HepG2 (cell line): ENCODE measurements around the gene CAVIN2. TPM values are rescaled to one million over a fixed set of nuclear protein-coding genes. Genes with fewer than 3 reads are reported as not detected.

ENCODE experiments used
- ATAC-seq: fragments of 200-7000 bp; cut with Tn5 transposase; 3 replicates; pipeline ENCODE4 v1.9.1; 2020; ENCODE audit warnings: mild to moderate bottlenecking, moderate library complexity
- BruUV-seq: library from RNA; stranded (reverse); fragments of 400-500 nt; replicated peaks from 2 replicates; lab custom pipeline; 2021; lab: Mats Ljungman, UMichigan
- CTCF ChIA-PET: fragments of 300-600 bp; formaldehyde crosslinking; extraction: SDS; loops from one replicate; lab custom pipeline; 2021; ENCODE audit warnings: low total read pairs, inconsistent platforms, low intra/inter-chr PET ratio; lab: Yijun Ruan, JAX
- POLR2A ChIA-PET: fragments of 350-600 bp; sonication (Branson Sonifier 250); formaldehyde crosslinking; loops from one replicate; lab custom pipeline; 2020; ENCODE audit warnings: antibody characterized with exemption, inconsistent platforms; lab: Yijun Ruan, JAX
- DNase-seq: peaks from one replicate; pipeline ENCODE4 v3.0.0-alpha.2; 2015; ENCODE audit warnings: low spot score
- FAIRE-seq: peaks from 3 replicates; lab custom pipeline; 2011; peaks lifted over from hg19 to GRCh38; lab: Jason Lieb, UNC
- H2AFZ ChIP-seq: one replicate; pipeline ENCODE4 v1.6.1; 2011; ENCODE audit warnings: low read length, inconsistent platforms
- H3K27ac ChIP-seq: fragments of 300-600 bp; 3 replicates; pipeline ENCODE4 v1.8.0; 2011; ENCODE audit warnings: mixed run types, mild to moderate bottlenecking, mixed read lengths, low read length, inconsistent platforms; ENCODE audit not compliant: insufficient read depth; ENCODE audit errors: extremely low read length
- H3K27me3 ChIP-seq, 2 experiments: fragments of 200-600 bp in 1 of 2; 2 replicates in 1 of 2; 3 replicates in 1 of 2; pipeline versions ENCODE4 v1.6.0 to v1.8.0; 2011; ENCODE audit warnings: low read length in 2 of 2, mild to moderate bottlenecking in 2 of 2, moderate library complexity in 2 of 2, inconsistent platforms in 1 of 2; ENCODE audit not compliant: insufficient read depth in 2 of 2, control insufficient read depth in 1 of 2
- H3K36me3 ChIP-seq, 2 experiments: fragments of 200-600 bp in 1 of 2; replicated peaks in 1 of 2; 2 replicates in 1 of 2; 3 replicates in 1 of 2; pipeline versions ENCODE4 v1.5.1 to v1.8.0; 2011; ENCODE audit warnings: low read length in 2 of 2, inconsistent platforms in 1 of 2; ENCODE audit not compliant: insufficient read depth in 2 of 2, control insufficient read depth in 1 of 2
- H3K4me1 ChIP-seq: 2 replicates; pipeline ENCODE4 v1.5.1; 2012; ENCODE audit warnings: low read length, inconsistent platforms; ENCODE audit not compliant: insufficient read depth
- H3K4me2 ChIP-seq: 2 replicates; pipeline ENCODE4 v1.6.0; 2011; ENCODE audit warnings: low read depth, low read length, inconsistent platforms
- H3K4me3 ChIP-seq, 3 experiments: fragments of 200-600 bp in 1 of 3; sonication (generic), shearing (Covaris generic) in 1 of 3; replicated peaks in 1 of 3; 2 replicates each; pipeline ENCODE4 v1.5.1; 2011 to 2016; ENCODE audit warnings: low read length in 3 of 3, inconsistent platforms in 2 of 3, low read depth in 2 of 3, mild to moderate bottlenecking in 2 of 3, control low read depth in 1 of 3, mixed read lengths in 1 of 3; ENCODE audit not compliant: insufficient read depth in 1 of 3
- H3K79me2 ChIP-seq: one replicate; pipeline ENCODE4 v1.6.1; 2011; ENCODE audit warnings: low read length, inconsistent platforms; ENCODE audit not compliant: insufficient read depth
- H3K9ac ChIP-seq: 2 replicates; pipeline ENCODE4 v1.6.0; 2011; ENCODE audit warnings: mild to moderate bottlenecking, low read depth, low read length, inconsistent platforms; ENCODE audit not compliant: insufficient read depth
- H3K9me3 ChIP-seq: 2 replicates; pipeline ENCODE4 v1.5.1; 2012; ENCODE audit warnings: mild to moderate bottlenecking, low read length
- H4K20me1 ChIP-seq: 2 replicates; pipeline ENCODE4 v1.6.0; 2011; ENCODE audit warnings: inconsistent platforms, mild to moderate bottlenecking, low read length, moderate library complexity; ENCODE audit not compliant: insufficient read depth
- CAMTA2 ChIP-seq: sonication (generic); formaldehyde crosslinking; IDR thresholded peaks from 2 replicates; pipeline ENCODE4 v1.4.0; 2020; ENCODE audit warnings: mild to moderate bottlenecking, missing genetic modification reagents, borderline replicate concordance
- CREB1 ChIP-seq, 2 experiments: fragments of 450-650 bp in 1 of 2; IDR thresholded peaks; 2 replicates each; pipeline ENCODE4 v1.6.1; 2016 to 2017; ENCODE audit warnings: control low read depth in 1 of 2, mild to moderate bottlenecking in 1 of 2, missing compliant biosample characterization in 1 of 2, missing genetic modification characterization in 1 of 2
- EEA1 ChIP-seq: sonication (generic); formaldehyde crosslinking; IDR thresholded peaks from 2 replicates; pipeline ENCODE4 v1.5.1; 2020; ENCODE audit warnings: mild to moderate bottlenecking, missing genetic modification reagents, borderline replicate concordance
- REL ChIP-seq: sonication (generic); formaldehyde crosslinking; conservative IDR thresholded peaks from 2 replicates; pipeline ENCODE4 v1.8.0; 2022; ENCODE audit warnings: mild to moderate bottlenecking, missing genetic modification reagents, moderate library complexity
- WGBS: methylation state at CpG from one replicate; pipeline ENCODE4 v1.1.6; 2017; ENCODE audit warnings: low lambda C conversion rate; 5-methylcytosine and 5-hydroxymethylcytosine counted together
- in situ Hi-C: cut with HindIII; loops from 2 replicates; pipeline ENCODE4 v1.10.0; 2017; ENCODE audit warnings: low pct_unique_long_range_greater_than_20kb; ENCODE audit not compliant: extremely low pct_ligation_motif_present
- intact Hi-C: fragments of 100-400 bp; cut with micrococcal nuclease; formaldehyde crosslinking; loops from one replicate; pipeline ENCODE4 v1.10.0; 2022; ENCODE audit not compliant: unreplicated experiment
- polyA plus RNA-seq, 8 experiments: library from polyadenylated mRNA; depleted of rRNA in 3 of 8; stranded (reverse) in 7 of 8; unstranded in 1 of 8; fragments of >200 nt; fragmentation: Illumina TruSeq in 4 of 8; extraction: Trizol in 4 of 8; gene quantifications; 2 replicates each; pipeline versions ENCODE4 v1.2.1 to v1.2.3, GENCODE V29; 2011 to 2016; ENCODE audit warnings: low read depth in 4 of 8, missing spikeins in 1 of 8, mixed read lengths in 1 of 8; ENCODE audit not compliant: insufficient read depth in 1 of 8
- total RNA-seq, 5 experiments: library from RNA; depleted of rRNA; stranded (reverse); fragments of >200 nt; fragmentation: Illumina TruSeq; extraction: Trizol; gene quantifications; 2 replicates each; pipeline ENCODE4 v1.2.3, GENCODE V29; 2016; ENCODE audit warnings: low read depth in 1 of 5
- TF ChIP-seq, protein P1 (sequence below), 2 experiments: sonication (generic) in 1 of 2; formaldehyde crosslinking in 1 of 2; IDR thresholded peaks; 2 replicates each; pipeline versions ENCODE4 v1.5.1 to v1.6.1; 2011 to 2020; ENCODE audit warnings: borderline replicate concordance in 1 of 2, low read depth in 1 of 2, low read length in 1 of 2, mild to moderate bottlenecking in 1 of 2, missing genetic modification reagents in 1 of 2, moderate library complexity in 1 of 2

The CAVIN2 gene
- total and polyA plus RNA-seq, 2 of the 13 experiments (the other 11 are each of a cell fraction or from before 2014, with no cell fraction given) = 7.6 to 38.8 TPM

DNA sequence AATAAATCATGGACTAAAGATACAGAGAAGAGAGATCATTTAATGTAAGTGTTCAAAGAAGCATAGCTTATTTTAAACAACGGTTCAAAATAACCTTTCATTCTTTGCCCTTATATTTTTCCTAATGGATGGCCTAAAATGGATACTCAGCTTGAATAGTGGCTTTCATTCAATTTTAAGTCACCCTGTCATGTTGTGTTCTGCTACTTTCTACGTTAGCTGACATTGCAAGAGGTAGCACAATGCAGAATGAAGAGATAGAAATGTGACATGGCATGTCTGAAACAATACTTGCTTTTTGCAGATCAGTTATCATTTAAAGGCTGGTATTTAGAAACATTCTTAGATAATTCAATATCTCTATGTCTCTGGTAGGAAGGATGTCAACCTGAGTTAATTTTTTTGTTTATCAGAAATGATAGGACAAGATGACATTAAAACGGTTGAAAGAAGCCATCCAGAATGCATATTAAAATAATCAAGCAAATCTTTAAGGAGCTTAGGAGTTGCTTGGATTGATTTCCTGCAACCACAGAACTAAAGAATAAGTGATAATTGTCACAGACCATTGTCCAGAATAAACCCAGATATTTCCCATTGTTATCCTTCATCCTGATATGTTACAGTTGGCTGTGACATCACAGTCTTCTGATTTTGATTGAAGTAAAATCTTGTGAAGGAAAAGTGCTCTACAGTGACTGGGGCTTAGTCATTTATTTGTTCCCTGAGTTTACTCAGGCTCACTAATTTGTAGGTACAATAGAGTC lies 41.7 kb upstream of the CAVIN2 start:
- ATAC-seq = no peak
- Histone ChIP-seq H3K4me2 (no peak overlapping the region), H3K9me3 (no peaks in the 10 kb centered on the region), H3K27ac (no peak overlapping the region), H3K79me2 (no peaks in the 10 kb centered on the region), H2AFZ (no peak overlapping the region), H3K27me3 (no peaks in the 10 kb centered on the region), H3K9ac (no peak overlapping the region), H3K36me3 (no peaks in the 10 kb centered on the region), H4K20me1 (no peaks in the 10 kb centered on the region), H3K4me1 (peaks cover 24% of the 10 kb centered on the region), H3K4me3 (no peak overlapping the region)
- POLR2A ChIA-PET = no interaction called here
- CTCF ChIA-PET = no interaction called here
- no TSS peak for BruUV-seq
- TF ChIP-seq CAMTA2 (CRISPR knock-in tag) (no peak), CREB1 (IDR thresholded peaks at IDR 0.05) (peak; percentile 49), CREB1 (CRISPR knock-in tag; IDR thresholded peaks at IDR 0.05) (no peak)
- 59% methylated on average over 3 of the region's 3 CpGs for WGBS
- DNase-seq = no peak
- in situ Hi-C loops (no loop called here), intact Hi-C loops (no loop called here)
- no peak for FAIRE-seq

DNA sequence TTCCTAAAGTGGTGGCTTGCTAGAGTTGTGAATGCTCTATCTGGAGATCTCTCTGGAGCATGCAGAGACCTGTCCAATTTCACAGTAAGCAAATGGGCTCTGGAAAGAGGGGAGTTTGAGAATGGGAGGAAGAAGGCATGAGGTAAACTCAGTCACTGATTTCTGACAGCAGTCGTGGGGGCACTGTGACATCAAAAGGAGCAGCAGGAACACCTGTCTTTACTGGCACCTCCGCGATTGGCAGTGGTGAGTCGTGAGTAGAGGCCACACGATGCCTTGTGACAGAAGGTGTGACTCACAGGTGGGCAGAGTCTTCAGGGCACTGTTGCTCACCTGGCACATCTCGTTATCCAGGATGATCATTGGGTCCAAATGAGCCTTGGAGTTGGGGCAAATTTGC lies 38.8 kb upstream of the CAVIN2 start:
- no peaks in the 10 kb centered on the region for H3K27me3 ChIP-seq
- in situ Hi-C loops = no loop called here
- no peaks in the 10 kb centered on the region for H3K9me3 ChIP-seq
- H3K9ac ChIP-seq = no peak overlapping the region
- H3K36me3 ChIP-seq = no peaks in the 10 kb centered on the region
- peaks cover 49% of the 10 kb centered on the region for H3K4me1 ChIP-seq
- H3K27ac ChIP-seq = no peak overlapping the region
- no peak overlapping the region for H2AFZ ChIP-seq
- H3K4me2 ChIP-seq = no peak overlapping the region
- H3K4me3 ChIP-seq = no peak overlapping the region
- WGBS = 91% methylated on average over 6 of the region's 6 CpGs
- POLR2A ChIA-PET = no interaction called here
- DNase-seq (no peak), ATAC-seq (no peak), FAIRE-seq (no peak)
- intact Hi-C loops = no loop called here
- CTCF ChIA-PET = no interaction called here
- no peaks in the 10 kb centered on the region for H3K79me2 ChIP-seq
- no peaks in the 10 kb centered on the region for H4K20me1 ChIP-seq
- no TSS peak for BruUV-seq
- TF ChIP-seq REL (CRISPR knock-in tag) = no peak
- TF ChIP-seq, protein P1, sequence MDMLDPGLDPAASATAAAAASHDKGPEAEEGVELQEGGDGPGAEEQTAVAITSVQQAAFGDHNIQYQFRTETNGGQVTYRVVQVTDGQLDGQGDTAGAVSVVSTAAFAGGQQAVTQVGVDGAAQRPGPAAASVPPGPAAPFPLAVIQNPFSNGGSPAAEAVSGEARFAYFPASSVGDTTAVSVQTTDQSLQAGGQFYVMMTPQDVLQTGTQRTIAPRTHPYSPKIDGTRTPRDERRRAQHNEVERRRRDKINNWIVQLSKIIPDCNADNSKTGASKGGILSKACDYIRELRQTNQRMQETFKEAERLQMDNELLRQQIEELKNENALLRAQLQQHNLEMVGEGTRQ (IDR thresholded peaks at IDR 0.05; ENCODE audit: low read depth, low read length) = no peak
- TF ChIP-seq, protein P1 (CRISPR knock-in tag; IDR thresholded peaks at IDR 0.05; ENCODE audit: borderline replicate concordance) = no peak
- 0 out of 2 replicates have a peak, but pooled peaks have one; percentile 50 for TF ChIP-seq EEA1 (CRISPR knock-in tag)
